K562 (cell line): ENCODE data around the gene ACCSL. TPM values are rescaled to one million over a fixed set of nuclear protein-coding genes. Genes with fewer than 3 reads are reported as not detected.
A peak's percentile ranks its signal among the peaks of the same experiment; 100 is the strongest.

Experiments
- HMGXB4 ChIP-seq: sonication (generic); formaldehyde crosslinking; IDR thresholded peaks from 2 replicates; pipeline ENCODE4 v1.8.1; 2023; ENCODE audit warnings: mild to moderate bottlenecking, missing genetic modification reagents
- IRF9 ChIP-seq: fragments of 450-650 bp; IDR thresholded peaks from 2 replicates; pipeline ENCODE4 v1.6.1; 2016; ENCODE audit warnings: missing biosample characterization, missing genetic modification characterization
- KAT7 ChIP-seq: sonication (generic); formaldehyde crosslinking; IDR thresholded peaks from 2 replicates; pipeline ENCODE4 v1.8.0; 2022; ENCODE audit warnings: missing genetic modification reagents, mild to moderate bottlenecking, borderline replicate concordance
- KLF16 ChIP-seq: IDR thresholded peaks from 2 replicates; pipeline ENCODE4 v1.6.1; 2016; ENCODE audit warnings: antibody characterized with exemption
- LARP7 ChIP-seq: fragments of 450-650 bp; IDR thresholded peaks from 2 replicates; pipeline ENCODE4 v1.6.1; 2016
- MED1 ChIP-seq: sonication (generic); formaldehyde crosslinking; IDR thresholded peaks from 2 replicates; pipeline ENCODE4 v1.8.1; 2023; ENCODE audit warnings: missing genetic modification reagents, borderline replicate concordance
- NFIC ChIP-seq: fragments of 450-650 bp; IDR thresholded peaks from 2 replicates; pipeline ENCODE4 v1.6.1; 2017; ENCODE audit warnings: mild to moderate bottlenecking, inconsistent platforms
- NONO ChIP-seq, 2 experiments: fragments of 200-400 bp in 1 of 2; fragments of 450-650 bp in 1 of 2; formaldehyde crosslinking in 1 of 2; IDR thresholded peaks; 2 replicates each; pipeline ENCODE4 v1.6.1; 2017; ENCODE audit warnings: low read depth in 2 of 2, mild to moderate bottlenecking in 2 of 2, moderate library complexity in 2 of 2, low read length in 1 of 2
- NUFIP1 ChIP-seq: fragments of 450-650 bp; IDR thresholded peaks from 2 replicates; pipeline ENCODE4 v1.6.1; 2018; ENCODE audit not compliant: partially characterized antibody
- PHB ChIP-seq: fragments of 250-450 bp; sonication (Bioruptor Pico); IDR thresholded peaks from 2 replicates; pipeline ENCODE4 v1.5.0; 2021
- PHF21A ChIP-seq: fragments of 450-650 bp; IDR thresholded peaks from 2 replicates; pipeline ENCODE4 v1.6.1; 2017; ENCODE audit warnings: low read depth, borderline replicate concordance
- SLC30A9 ChIP-seq: fragments of 250-450 bp; sonication (Bioruptor Pico); IDR thresholded peaks from 2 replicates; pipeline ENCODE4 v1.8.0; 2022; ENCODE audit warnings: mild to moderate bottlenecking, moderate library complexity
- SMARCC2 ChIP-seq: fragments of 450-650 bp; IDR thresholded peaks from 2 replicates; pipeline ENCODE4 v1.6.1; 2017; ENCODE audit warnings: antibody characterized with exemption, moderate library complexity, mild to moderate bottlenecking, low read depth
- TCF7 ChIP-seq: sonication (generic); IDR thresholded peaks from 2 replicates; pipeline ENCODE4 v1.6.1; 2016; ENCODE audit warnings: antibody characterized with exemption, borderline replicate concordance
- TFE3 ChIP-seq: fragments of 450-650 bp; formaldehyde crosslinking; IDR thresholded peaks from 2 replicates; pipeline ENCODE4 v1.4.0; 2020; ENCODE audit warnings: mild to moderate bottlenecking, mixed read lengths
- ZEB2 ChIP-seq: fragments of 450-650 bp; IDR thresholded peaks from 2 replicates; pipeline ENCODE4 v1.6.1; 2016
- ZNF398 ChIP-seq: fragments of 250-450 bp; sonication (Bioruptor Pico); IDR thresholded peaks from 2 replicates; pipeline ENCODE4 v1.8.0; 2021; ENCODE audit warnings: moderate library complexity, mild to moderate bottlenecking, inconsistent platforms
- ZNF592 ChIP-seq: fragments of 450-650 bp; IDR thresholded peaks from 2 replicates; pipeline ENCODE4 v1.6.1; 2017; ENCODE audit warnings: antibody characterized with exemption, mild to moderate bottlenecking
- polyA plus RNA-seq, 8 experiments: library from polyadenylated mRNA; depleted of rRNA in 4 of 8; stranded (reverse) in 5 of 8; unstranded in 3 of 8; fragments of >200 nt; fragmentation: Nextera tagmentation in 2 of 8; fragmentation: Illumina TruSeq in 1 of 8; extraction: Ambion mirVana in 2 of 8; extraction: Trizol in 1 of 8; gene quantifications; 2 replicates each; pipeline versions ENCODE4 v1.2.1 to v1.2.3, GENCODE V29; 2011 to 2014; ENCODE audit warnings: inconsistent platforms in 1 of 8, missing spikeins in 1 of 8
- total RNA-seq, 7 experiments: library from RNA; depleted of rRNA in 6 of 7; stranded (reverse); fragments of >200 nt in 6 of 7; fragmentation: Illumina TruSeq in 2 of 7; extraction: Trizol in 2 of 7; gene quantifications; 2 replicates each; pipeline versions ENCODE4 v1.2.1 to v1.2.3, GENCODE V29; 2011 to 2021; ENCODE audit warnings: low replicate concordance in 1 of 7

ACCSL gene
- total and polyA plus RNA-seq, 9 of the 15 experiments (the other 6 are each of a cell fraction or from before 2014, with no cell fraction given): not detected

- TF ChIP-seq TFE3 (CRISPR knock-in tag) (no peak), ZEB2 (no peak), SMARCC2 (no peak), KLF16 (no peak), NUFIP1 (no peak), ZNF592 (no peak), NONO (IDR thresholded peaks at IDR 0.05; ENCODE audit: low read depth in 2 of 2, low read length in 1 of 2) (peak; percentile 19 to 83; a peak in 2 of 4 replicates), IRF9 (tag) (no peak), PHF21A (no peak), NFIC (no peak), PHB (no peak), SLC30A9 (CRISPR knock-in tag) (no peak), LARP7 (no peak), TCF7 (no peak), KAT7 (CRISPR knock-in tag) (no peak), MED1 (CRISPR knock-in tag) (no peak), ZNF398 (no peak), HMGXB4 (CRISPR knock-in tag) (peak; percentile 79)
Measured at GRCh38 chr11:44095506-44096359, 48.0 kb downstream of the ACCSL start, which contains the start of gene EXT2 (continued).
